Natural killer cell (primary cell): Measurements from ENCODE around the gene RBM14. TPM values are rescaled to one million over a fixed set of nuclear protein-coding genes. Genes with fewer than 3 reads are reported as not detected.
A peak's percentile ranks its signal among the peaks of the same experiment; 100 is the strongest.

ENCODE experiments used
- ATAC-seq, 3 donors: fragments of 150-1000 bp in 2 of 3; fragments of 200-7000 bp in 1 of 3; cut with Tn5 transposase; 1 replicate in 1 of 3; 2 replicates in 2 of 3; pipeline ENCODE4 v1.10.0; 2021; ENCODE audit warnings: mild to moderate bottlenecking in 2 of 3, moderate library complexity in 2 of 3
- DNase-seq, 2 donors: peaks; one replicate each; pipeline versions ENCODE4 v3.0.0 to v3.0.0-alpha.2; 2013 to 2021; ENCODE audit warnings: mixed read lengths in 1 of 2
- H3K27ac ChIP-seq: one replicate; pipeline ENCODE4 v1.5.1; 2013; ENCODE audit warnings: mild to moderate bottlenecking, low read length
- H3K27me3 ChIP-seq: one replicate; pipeline ENCODE4 v1.6.1; 2013; ENCODE audit warnings: low read length; ENCODE audit not compliant: control insufficient read depth, insufficient read depth
- H3K36me3 ChIP-seq: one replicate; pipeline ENCODE4 v1.6.1; 2013; ENCODE audit warnings: low read length; ENCODE audit not compliant: control insufficient read depth, insufficient read depth
- H3K4me1 ChIP-seq: one replicate; pipeline ENCODE4 v1.6.1; 2013; ENCODE audit warnings: low read length; ENCODE audit not compliant: control insufficient read depth, insufficient read depth
- H3K4me3 ChIP-seq: one replicate; pipeline ENCODE4 v1.5.1; 2013; ENCODE audit warnings: low read length
- H3K9me3 ChIP-seq: one replicate; pipeline ENCODE4 v1.6.1; 2013; ENCODE audit warnings: low read length; ENCODE audit not compliant: control insufficient read depth, insufficient read depth
- H3K27ac Mint-ChIP-seq, 2 donors: one replicate each; pipeline ENCODE4 v1.8.0; 2022; ENCODE audit warnings: mild to moderate bottlenecking in 2 of 2, mixed read lengths in 2 of 2, moderate library complexity in 1 of 2
- H3K27me3 Mint-ChIP-seq, 2 donors: one replicate each; pipeline ENCODE4 v1.8.0; 2022; ENCODE audit warnings: low read depth in 2 of 2, mixed read lengths in 2 of 2
- H3K36me3 Mint-ChIP-seq: one replicate; pipeline ENCODE4 v1.8.0; 2022; ENCODE audit warnings: mixed read lengths
- H3K4me1 Mint-ChIP-seq, 2 donors: one replicate each; pipeline ENCODE4 v1.8.0; 2022; ENCODE audit warnings: mixed read lengths in 2 of 2
- H3K4me3 Mint-ChIP-seq: one replicate; pipeline ENCODE4 v1.8.0; 2022; ENCODE audit warnings: mild to moderate bottlenecking, moderate library complexity, mixed read lengths
- H3K9me3 Mint-ChIP-seq, 2 donors: one replicate each; pipeline ENCODE4 v1.8.0; 2022; ENCODE audit warnings: mixed read lengths in 2 of 2
- WGBS: methylation state at CpG from one replicate; pipeline ENCODE4 v1.1.7; 2013; ENCODE audit warnings: missing lambda C conversion rate; ENCODE audit not compliant: insufficient coverage; 5-methylcytosine and 5-hydroxymethylcytosine counted together
- intact Hi-C: fragments of 100-400 bp; cut with micrococcal nuclease; formaldehyde crosslinking; loops from one replicate; pipeline ENCODE4 v1.14.2; 2022
- total RNA-seq, 4 donors: library from RNA; stranded (reverse); fragments of 120-200 nt in 1 of 4; gene quantifications; one replicate each; pipeline versions ENCODE4 v1.2.3 to v1.2.4, GENCODE V29; 2013 to 2022
- TF ChIP-seq, protein P1 (sequence below): fragments of 200-600 bp; IDR thresholded peaks from one replicate; pipeline ENCODE4 v1.8.0; 2022; ENCODE audit warnings: antibody characterized with exemption

Gene RBM14
- total RNA-seq, 3 donors from 2014 or later (not counting 1 experiment from before 2014, with no cell fraction given): 289 to 325 (median 307) TPM

GRCh38 chr11:66607126-66607834, 9.2 kb upstream of the RBM14 start:
- peaks cover 5 to 15% of the 10 kb centered on the region in 2 donors for H3K4me1 Mint-ChIP-seq
- DNase-seq: no peak
- no peaks in the 10 kb centered on the region for H3K27me3 Mint-ChIP-seq
- ATAC-seq: no peak
- no peak overlapping the region for H3K4me3 ChIP-seq
- H3K27ac ChIP-seq: no peak overlapping the region
- intact Hi-C loops: no loop called here
- no peaks in the 10 kb centered on the region for H3K9me3 ChIP-seq
- no peaks in the 10 kb centered on the region for H3K9me3 Mint-ChIP-seq
- H3K4me3 Mint-ChIP-seq: no peak overlapping the region
- TF ChIP-seq, protein P1, sequence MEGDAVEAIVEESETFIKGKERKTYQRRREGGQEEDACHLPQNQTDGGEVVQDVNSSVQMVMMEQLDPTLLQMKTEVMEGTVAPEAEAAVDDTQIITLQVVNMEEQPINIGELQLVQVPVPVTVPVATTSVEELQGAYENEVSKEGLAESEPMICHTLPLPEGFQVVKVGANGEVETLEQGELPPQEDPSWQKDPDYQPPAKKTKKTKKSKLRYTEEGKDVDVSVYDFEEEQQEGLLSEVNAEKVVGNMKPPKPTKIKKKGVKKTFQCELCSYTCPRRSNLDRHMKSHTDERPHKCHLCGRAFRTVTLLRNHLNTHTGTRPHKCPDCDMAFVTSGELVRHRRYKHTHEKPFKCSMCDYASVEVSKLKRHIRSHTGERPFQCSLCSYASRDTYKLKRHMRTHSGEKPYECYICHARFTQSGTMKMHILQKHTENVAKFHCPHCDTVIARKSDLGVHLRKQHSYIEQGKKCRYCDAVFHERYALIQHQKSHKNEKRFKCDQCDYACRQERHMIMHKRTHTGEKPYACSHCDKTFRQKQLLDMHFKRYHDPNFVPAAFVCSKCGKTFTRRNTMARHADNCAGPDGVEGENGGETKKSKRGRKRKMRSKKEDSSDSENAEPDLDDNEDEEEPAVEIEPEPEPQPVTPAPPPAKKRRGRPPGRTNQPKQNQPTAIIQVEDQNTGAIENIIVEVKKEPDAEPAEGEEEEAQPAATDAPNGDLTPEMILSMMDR: no peak
- H3K27ac Mint-ChIP-seq: no peak overlapping the region
- WGBS: 91% methylated on average over 8 of the region's 8 CpGs
- H3K36me3 ChIP-seq: peaks cover 17% of the 10 kb centered on the region
- no peaks in the 10 kb centered on the region for H3K27me3 ChIP-seq
- peaks cover 19% of the 10 kb centered on the region for H3K4me1 ChIP-seq
- no peaks in the 10 kb centered on the region for H3K36me3 Mint-ChIP-seq

DNA sequence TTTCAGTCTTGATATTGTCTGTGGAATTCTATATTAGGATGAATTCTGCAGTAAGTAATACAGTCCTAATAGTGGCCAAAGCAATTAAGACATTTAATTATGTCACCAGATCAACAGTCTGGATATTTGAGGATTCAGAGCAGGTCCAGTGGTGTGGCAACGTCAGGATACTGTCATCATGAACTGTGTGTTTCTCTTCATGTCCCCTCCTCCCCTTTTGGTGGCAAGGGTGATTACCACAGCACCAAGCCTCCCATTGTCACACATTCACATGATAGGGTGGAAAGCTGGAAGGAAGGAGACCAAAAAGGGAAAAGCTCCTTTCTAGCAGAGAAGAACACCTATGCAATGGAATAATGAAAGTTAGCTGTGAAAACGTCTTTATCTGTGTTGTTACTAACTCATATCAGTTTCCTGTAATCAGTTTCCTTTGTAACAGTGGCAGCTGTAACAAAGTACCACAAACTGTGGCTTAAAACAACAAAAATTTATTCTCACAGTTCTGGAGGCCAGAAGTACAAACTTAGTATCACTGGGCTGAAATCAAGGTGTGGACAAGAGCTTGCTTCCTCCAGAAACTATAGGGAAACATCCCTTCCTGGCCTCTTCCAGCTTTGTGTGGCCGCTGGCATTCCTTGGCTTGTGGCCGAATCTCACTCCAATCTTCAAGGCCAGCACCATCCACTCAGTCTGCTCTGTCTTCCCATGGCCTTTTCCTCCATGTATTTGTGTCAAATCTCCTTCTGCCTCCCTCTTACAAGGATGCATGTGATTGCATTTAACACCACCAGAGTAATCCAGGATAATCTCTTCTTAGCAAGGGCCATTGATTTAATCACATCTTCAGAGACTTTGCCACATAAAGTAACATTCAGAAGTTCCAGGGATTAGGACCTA, 6.5 kb upstream of the RBM14 start:
- no peaks in the 10 kb centered on the region for H3K27me3 Mint-ChIP-seq
- Histone ChIP-seq H3K27me3 (no peaks in the 10 kb centered on the region), H3K4me1 (peaks cover 19% of the 10 kb centered on the region), H3K36me3 (peaks cover 13% of the 10 kb centered on the region), H3K4me3 (no peak overlapping the region), H3K27ac (peak overlapping the region; percentile 49), H3K9me3 (no peaks in the 10 kb centered on the region)
- ATAC-seq: peak; percentile 57 to 74 (median 60)
- no peak for DNase-seq
- H3K27ac Mint-ChIP-seq: peak overlapping the region; percentile 75 to 78
- H3K4me1 Mint-ChIP-seq: peaks cover 5 to 15% of the 10 kb centered on the region in 2 donors
- TF ChIP-seq, protein P1: no peak
- no peaks in the 10 kb centered on the region for H3K9me3 Mint-ChIP-seq
- peak overlapping the region; percentile 32 for H3K4me3 Mint-ChIP-seq
- intact Hi-C loops: no loop called here
- H3K36me3 Mint-ChIP-seq: no peaks in the 10 kb centered on the region
- 68% methylated on average over 3 of the region's 4 CpGs for WGBS

DNA sequence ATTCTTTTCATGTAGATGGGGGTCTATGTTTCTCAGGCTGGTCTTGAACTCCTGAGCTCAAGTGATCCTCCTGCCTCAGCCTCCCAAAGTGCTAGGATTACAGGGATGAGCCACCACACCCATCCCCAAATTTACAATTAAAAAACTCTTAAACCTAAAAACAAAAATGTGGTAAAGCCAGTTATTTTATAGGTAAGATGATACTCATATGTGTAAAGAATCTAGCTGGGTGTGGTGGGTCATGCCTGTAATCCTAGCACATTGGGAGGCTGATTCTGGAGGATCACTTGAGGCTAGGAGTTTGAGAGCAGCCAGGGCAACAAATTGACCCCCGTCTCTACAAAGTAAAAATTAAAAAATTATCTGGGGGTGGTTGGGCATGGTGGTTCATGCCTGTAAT, 4.0 kb upstream of the RBM14 start:
- Histone ChIP-seq H3K36me3 (no peaks in the 10 kb centered on the region), H3K27ac (no peak overlapping the region), H3K9me3 (no peaks in the 10 kb centered on the region), H3K4me3 (no peak overlapping the region), H3K27me3 (no peaks in the 10 kb centered on the region), H3K4me1 (peaks cover 29% of the 10 kb centered on the region)
- intact Hi-C loops: no loop called here
- peaks cover 22 to 28% of the 10 kb centered on the region in 2 donors for H3K4me1 Mint-ChIP-seq
- ATAC-seq: no peak
- 100% methylated on average over 1 of the region's 1 CpG for WGBS
- H3K36me3 Mint-ChIP-seq: no peaks in the 10 kb centered on the region
- H3K27me3 Mint-ChIP-seq: no peaks in the 10 kb centered on the region
- DNase-seq: no peak
- no peaks in the 10 kb centered on the region for H3K9me3 Mint-ChIP-seq
- TF ChIP-seq, protein P1: no peak
- no peak overlapping the region for H3K4me3 Mint-ChIP-seq
- no peak overlapping the region for H3K27ac Mint-ChIP-seq
